Measurements from ENCODE around the gene SNX8.

SNX8 gene

DNA sequence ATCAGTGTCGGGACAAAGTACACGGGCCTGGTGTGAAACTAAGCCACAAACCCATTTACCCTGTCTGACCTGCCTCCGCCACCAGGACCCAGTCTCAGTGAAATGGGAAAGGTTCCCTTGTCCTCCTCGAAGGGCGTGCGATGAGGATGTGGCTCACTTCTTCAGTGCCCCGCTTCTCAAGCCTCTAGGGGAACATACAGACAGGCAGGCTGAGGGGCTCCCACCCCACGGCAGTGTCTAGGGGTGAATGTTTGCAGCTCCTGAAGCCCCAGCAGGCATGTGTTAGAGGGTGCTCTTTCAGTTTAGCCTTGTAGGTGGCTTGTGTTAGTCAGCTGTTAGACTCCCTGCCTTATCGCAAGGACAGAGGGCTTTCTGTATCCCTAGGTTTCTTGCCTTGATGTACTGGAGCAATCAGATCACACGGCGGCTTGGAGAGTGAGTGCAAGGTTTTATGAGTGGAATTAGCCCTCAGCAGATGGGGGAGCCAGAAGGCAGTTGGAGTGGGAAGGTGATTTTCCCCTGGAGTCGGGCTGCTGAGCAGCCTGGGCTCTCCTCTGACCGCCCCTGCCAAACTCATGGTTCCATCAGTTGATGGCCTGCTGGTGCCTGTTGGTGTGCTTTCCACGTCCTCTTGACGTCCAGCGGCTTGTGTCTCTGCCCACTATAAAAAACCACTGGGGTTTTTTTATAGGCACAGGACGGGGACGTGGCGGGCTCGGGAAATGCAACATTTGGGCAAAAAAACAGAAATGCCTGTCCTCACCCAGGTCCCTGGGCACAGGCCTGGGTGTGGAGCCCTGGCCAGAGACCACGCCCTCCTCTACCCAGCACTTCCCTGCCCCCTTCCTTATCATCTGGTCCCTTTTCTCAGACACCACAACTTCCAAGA is 71.5 kb downstream of the SNX8 start:
- TF ChIP-seq, protein P1, sequence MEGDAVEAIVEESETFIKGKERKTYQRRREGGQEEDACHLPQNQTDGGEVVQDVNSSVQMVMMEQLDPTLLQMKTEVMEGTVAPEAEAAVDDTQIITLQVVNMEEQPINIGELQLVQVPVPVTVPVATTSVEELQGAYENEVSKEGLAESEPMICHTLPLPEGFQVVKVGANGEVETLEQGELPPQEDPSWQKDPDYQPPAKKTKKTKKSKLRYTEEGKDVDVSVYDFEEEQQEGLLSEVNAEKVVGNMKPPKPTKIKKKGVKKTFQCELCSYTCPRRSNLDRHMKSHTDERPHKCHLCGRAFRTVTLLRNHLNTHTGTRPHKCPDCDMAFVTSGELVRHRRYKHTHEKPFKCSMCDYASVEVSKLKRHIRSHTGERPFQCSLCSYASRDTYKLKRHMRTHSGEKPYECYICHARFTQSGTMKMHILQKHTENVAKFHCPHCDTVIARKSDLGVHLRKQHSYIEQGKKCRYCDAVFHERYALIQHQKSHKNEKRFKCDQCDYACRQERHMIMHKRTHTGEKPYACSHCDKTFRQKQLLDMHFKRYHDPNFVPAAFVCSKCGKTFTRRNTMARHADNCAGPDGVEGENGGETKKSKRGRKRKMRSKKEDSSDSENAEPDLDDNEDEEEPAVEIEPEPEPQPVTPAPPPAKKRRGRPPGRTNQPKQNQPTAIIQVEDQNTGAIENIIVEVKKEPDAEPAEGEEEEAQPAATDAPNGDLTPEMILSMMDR (conservative IDR thresholded peaks at IDR 0.05; ENCODE audit: low read depth) = no peak

DNA sequence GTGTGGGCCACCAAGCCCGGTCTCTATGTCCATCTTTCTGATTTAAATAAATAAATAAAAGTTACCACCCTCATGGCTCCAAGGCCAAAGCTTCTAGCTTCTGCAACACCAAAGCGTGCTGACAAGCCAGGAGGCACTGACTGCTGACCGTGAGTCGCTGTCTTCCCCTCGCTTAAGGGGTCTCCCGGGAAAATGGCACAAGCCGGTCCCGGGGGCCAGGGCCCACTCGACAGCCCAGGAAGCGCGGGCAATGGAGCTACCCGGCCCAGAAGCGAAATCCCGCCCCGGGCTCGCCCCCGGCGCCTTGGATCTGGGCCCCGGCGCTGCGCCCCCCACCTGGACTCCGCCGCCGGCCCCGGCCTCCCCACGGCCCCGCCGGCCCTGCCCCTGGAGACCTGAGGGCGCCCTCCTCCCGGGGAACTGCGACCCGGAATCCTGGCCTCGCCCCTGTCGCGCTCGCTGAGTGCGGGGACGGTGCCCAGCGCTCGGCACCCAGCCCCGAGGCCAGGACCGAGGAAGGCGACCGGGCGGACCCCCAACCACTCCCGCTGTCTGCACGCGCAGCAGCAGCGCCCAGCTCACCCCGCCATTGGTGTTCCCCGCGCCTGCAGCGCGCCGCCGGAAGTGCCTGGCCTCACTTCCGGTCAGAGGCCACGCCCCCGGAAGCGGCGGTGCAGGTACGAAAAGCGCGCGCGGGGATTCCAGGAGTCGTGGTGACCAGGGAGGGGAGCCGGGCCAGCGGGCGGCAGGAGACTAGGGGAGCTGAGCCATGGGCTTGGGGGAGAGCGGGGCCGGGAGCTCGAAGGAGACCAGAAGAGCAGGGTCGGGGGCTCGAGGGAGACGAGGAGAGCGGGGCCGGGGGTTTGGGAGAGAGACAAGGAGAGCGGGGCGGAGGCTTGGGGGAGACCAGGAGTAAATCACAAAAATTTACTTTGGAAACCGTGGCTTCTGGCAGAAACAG is 72.4 kb downstream of the SNX8 start, which contains the start of the genes MRM2 and NUDT1:
Gene MRM2, minus strand, starts transcription at position 626 of the 961 bp plus-strand sequence. Its CDS starts 36 bp downstream, at position 590.
Gene NUDT1, plus strand, starts transcription at position 647 of the 961 bp plus-strand sequence. CDS start 2,349 bp downstream, outside the sequence.
- ChIA-PET CTCF (no interaction called here), POLR2A (ENCODE audit: low non-redundant PET) (interaction anchor here (0.7 kb wide), 1 partner anchor 79 kb away, joined by 5 read pairs; no protein-coding TSS in a partner anchor)
- peak; percentile 83 for DNase-seq (ENCODE audit: low spot score)
- peak within 1 kb of the TSS; percentile 79 for H3K27ac ChIP-seq
- TF ChIP-seq, protein P1 (conservative IDR thresholded peaks at IDR 0.05; ENCODE audit: low read depth) = no peak

More for the DNA sequence above, 71.5 kb downstream of the SNX8 start:
- peak; percentile 44 for DNase-seq (ENCODE audit: low spot score)
- POLR2A ChIA-PET (ENCODE audit: low non-redundant PET) = no interaction called here
- CTCF ChIA-PET = no interaction called here
- H3K27ac ChIP-seq = peak overlapping the region; percentile 79

DNA sequence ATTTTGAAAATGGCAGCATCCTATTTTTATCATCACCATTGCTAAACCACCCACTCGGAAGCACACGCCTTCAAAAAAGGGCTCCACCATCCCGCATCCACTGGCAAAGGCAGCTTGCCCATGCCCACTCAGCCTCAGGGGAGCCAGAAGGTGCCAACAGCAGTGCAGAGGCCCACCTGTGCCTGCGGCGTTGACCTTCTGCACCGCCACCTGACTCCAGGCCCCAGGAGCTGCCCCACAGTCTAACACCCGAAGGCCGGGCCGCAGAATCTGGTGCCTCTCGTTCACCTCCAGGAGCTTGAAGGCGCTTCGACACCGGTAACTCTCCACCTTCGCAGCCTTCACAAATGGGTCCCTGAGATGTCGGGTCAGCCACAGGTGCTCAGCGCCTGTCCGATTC is 75.0 kb downstream of the SNX8 start:
- DNase-seq (ENCODE audit: low spot score) = no peak
- ChIA-PET CTCF (no interaction called here), POLR2A (ENCODE audit: low non-redundant PET) (no interaction called here)
- H3K27ac ChIP-seq = no peak overlapping the region
- TF ChIP-seq, protein P1 (conservative IDR thresholded peaks at IDR 0.05; ENCODE audit: low read depth) = no peak

DNA sequence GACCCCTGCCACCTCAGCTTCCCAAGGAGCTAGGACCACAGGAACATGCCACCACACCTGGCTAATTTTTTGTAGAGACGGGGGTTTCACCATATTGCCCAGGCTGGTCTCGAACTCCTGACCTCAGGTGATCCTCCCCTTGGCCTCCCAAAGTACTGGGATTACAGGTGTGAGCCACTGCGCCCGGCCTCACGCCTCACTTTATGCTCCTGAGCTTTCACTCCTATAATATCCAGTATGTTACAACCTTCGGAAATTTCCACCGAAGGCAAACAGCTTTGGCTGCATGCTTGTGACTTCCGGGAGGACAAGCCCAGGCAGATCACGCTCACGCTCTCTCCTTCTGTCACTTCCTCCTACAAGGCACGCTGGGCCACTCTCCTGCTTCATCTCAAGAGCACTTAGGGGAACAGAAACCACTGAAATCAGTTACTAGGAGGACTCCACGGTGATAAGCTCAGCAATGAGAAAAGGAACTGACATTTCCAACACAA is 77.1 kb downstream of the SNX8 start:
- TF ChIP-seq, protein P1 (conservative IDR thresholded peaks at IDR 0.05; ENCODE audit: low read depth) = no peak
- POLR2A ChIA-PET (ENCODE audit: low non-redundant PET) = no interaction called here
- DNase-seq (ENCODE audit: low spot score) = no peak
- CTCF ChIA-PET = no interaction called here
- H3K27ac ChIP-seq = peak overlapping the region; percentile 68

DNA sequence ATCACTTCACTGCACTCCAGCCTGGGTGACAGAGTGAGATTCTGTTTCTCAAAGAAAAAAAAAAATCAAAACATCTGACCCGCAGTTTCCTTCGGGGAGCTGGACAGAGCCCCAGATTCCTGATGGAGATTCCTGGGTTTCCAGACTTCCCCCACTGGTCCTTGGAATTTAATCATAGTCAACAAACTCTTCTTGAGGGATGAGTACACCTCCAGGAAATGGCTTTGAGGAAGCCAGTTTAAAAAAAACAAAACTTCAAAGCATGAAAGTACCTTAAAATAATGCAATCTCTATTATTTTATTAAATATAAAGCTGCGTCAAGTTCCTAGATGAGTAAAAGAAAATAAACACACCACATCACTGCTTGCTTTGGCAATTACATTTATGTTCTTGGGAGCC is 80.3 kb downstream of the SNX8 start:
- ChIA-PET CTCF (no interaction called here), POLR2A (ENCODE audit: low non-redundant PET) (interaction anchor here (0.6 kb wide), 1 partner anchor 120 kb away, joined by 3 read pairs; no protein-coding TSS in a partner anchor)
- TF ChIP-seq, protein P1 (conservative IDR thresholded peaks at IDR 0.05; ENCODE audit: low read depth) = no peak
- DNase-seq (ENCODE audit: low spot score) = no peak
- H3K27ac ChIP-seq = peak overlapping the region; percentile 75

Measured in RWPE1 (cell line).